NCI-H1694 treated with DMSO at 0.1 percent for 48 hours (cell line): ENCODE results near the gene SIT1.

Experiments
- DNase-seq: peaks from one replicate; lab custom pipeline; 2025; lab: John Stamatoyannopoulos, UW

SIT1 gene

GRCh38 chr9:35682520-35683315 lies 32.0 kb upstream of the SIT1 start:
- DNase-seq: no peak

GRCh38 chr9:35682051-35682450 lies 31.3 kb upstream of the SIT1 start:
- DNase-seq: no peak

DNA sequence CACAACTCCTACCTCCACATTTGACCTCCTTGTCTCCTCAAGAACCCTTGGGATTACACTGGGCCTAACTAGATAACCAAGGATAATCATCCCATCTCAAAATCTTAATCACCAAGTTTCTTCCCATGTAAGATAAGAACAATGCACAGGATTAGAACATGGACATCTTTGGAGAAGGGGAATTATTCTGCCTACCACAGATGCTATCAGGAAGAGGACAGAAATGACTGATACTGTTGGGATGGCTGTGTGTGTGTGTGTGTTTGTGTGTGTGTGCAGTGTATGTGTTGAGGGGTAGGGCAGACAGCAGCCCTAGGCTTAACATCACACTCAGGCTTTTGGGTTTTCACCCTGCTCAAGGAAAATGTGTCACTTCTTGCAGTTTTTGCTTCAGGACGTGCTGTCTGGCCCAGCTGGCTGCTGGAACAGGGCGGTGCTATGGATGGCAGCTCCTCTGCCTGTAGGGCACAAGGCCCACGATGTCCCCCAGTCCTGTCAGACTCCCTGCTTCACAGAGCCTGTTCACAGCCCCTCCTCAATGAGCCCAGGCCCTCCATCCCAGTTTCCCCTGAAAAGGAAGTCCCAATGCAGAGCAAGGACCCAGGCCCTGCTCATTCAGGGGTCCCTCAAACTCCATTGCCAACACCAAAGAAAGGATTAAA lies 30.7 kb upstream of the SIT1 start:
- DNase-seq: no peak

- no peak for DNase-seq
Observed at GRCh38 chr9:35680331-35681105, 29.8 kb upstream of the SIT1 start.

- DNase-seq: no peak
Observed at GRCh38 chr9:35679766-35680330, 29.1 kb upstream of the SIT1 start.

DNA sequence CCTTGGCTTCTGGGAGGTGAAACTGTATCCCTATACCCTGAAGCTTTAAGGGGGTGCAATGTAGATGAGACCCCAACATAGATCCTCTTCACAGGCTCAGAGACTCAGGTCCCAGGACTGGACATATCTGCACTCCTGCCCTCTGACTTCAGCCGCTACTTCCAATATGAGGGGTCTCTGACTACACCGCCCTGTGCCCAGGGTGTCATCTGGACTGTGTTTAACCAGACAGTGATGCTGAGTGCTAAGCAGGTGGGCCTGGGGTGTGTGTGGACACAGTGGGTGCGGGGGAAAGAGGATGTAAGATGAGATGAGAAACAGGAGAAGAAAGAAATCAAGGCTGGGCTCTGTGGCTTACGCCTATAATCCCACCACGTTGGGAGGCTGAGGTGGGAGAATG lies 28.4 kb upstream of the SIT1 start:
- DNase-seq: no peak

DNA sequence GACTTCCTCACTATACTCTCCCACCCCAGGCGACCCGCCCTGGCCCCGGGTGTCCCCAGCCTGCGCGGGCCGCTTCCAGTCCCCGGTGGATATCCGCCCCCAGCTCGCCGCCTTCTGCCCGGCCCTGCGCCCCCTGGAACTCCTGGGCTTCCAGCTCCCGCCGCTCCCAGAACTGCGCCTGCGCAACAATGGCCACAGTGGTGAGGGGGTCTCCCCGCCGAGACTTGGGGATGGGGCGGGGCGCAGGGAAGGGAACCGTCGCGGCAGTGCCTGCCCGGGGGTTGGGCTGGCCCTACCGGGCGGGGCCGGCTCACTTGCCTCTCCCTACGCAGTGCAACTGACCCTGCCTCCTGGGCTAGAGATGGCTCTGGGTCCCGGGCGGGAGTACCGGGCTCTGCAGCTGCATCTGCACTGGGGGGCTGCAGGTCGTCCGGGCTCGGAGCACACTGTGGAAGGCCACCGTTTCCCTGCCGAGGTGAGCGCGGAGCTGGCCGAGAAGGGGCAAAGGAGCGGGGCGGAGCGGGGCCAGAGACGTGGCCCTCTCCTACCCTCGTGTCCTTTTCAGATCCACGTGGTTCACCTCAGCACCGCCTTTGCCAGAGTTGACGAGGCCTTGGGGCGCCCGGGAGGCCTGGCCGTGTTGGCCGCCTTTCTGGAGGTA lies 25.1 kb upstream of the SIT1 start:
- DNase-seq: no peak

- DNase-seq: no peak
Observed at GRCh38 chr9:35675204-35675603, 24.5 kb upstream of the SIT1 start.

DNA sequence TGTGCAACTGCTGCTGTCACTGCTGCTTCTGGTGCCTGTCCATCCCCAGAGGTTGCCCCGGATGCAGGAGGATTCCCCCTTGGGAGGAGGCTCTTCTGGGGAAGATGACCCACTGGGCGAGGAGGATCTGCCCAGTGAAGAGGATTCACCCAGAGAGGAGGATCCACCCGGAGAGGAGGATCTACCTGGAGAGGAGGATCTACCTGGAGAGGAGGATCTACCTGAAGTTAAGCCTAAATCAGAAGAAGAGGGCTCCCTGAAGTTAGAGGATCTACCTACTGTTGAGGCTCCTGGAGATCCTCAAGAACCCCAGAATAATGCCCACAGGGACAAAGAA lies 23.3 kb upstream of the SIT1 start:
- no peak for DNase-seq

DNA sequence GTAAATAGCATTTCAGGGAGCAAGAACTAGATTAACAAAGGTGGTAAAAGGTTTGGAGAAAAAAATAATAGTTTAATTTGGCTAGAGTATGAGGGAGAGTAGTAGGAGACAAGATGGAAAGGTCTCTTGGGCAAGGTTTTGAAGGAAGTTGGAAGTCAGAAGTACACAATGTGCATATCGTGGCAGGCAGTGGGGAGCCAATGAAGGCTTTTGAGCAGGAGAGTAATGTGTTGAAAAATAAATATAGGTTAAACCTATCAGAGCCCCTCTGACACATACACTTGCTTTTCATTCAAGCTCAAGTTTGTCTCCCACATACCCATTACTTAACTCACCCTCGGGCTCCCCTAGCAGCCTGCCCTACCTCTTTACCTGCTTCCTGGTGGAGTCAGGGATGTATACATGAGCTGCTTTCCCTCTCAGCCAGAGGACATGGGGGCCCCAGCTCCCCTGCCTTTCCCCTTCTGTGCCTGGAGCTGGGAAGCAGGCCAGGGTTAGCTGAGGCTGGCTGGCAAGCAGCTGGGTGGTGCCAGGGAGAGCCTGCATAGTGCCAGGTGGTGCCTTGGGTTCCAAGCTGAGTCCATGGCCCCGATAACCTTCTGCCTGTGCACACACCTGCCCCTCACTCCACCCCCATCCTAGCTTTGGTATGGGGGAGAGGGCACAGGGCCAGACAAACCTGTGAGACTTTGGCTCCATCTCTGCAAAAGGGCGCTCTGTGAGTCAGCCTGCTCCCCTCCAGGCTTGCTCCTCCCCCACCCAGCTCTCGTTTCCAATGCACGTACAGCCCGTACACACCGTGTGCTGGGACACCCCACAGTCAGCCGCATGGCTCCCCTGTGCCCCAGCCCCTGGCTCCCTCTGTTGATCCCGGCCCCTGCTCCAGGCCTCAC lies 22.6 kb upstream of the SIT1 start, which contains the start of gene CA9:
TSS of gene CA9 (plus strand) at position 797 of the 893 bp plus-strand sequence. CDS start at position 829, 32 bp downstream.
- peak; percentile 67 for DNase-seq

DNA sequence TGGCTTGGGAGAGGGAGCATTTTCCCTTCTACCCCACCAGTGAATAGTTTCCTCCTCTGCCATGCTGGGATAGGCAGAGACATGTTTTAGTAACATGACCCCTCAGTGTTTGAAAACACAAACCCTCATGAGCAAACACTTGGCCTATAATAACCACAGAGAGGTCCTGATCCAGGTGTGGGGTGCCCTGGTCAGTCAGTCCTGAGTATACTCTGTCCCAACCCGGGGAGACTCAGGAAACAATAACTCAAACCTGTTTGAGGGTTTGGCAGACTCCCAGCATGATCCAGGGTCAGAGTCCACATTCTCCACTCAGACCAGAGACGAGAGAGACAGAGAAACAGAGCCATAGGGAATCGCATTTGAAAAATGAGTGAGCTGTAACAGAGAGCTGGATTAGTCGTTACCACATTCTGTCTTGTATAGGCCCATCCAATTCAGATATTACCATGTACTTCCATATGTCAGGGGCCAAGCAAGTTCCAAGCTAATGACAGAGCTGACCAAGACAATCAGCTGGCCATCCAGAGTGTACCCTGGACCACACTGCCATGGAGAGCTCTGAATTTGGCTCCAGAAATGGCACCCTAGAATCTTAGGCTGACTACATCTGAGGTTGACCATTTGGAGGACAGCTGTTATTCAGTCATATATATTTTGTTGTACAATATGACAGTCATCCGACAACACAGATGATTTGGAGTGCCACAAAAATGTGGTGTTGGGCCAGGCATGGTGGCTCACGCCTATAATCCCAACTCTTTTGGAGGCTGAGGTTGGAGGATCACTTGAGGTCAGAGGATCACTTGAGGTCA lies 18.8 kb upstream of the SIT1 start:
- no peak for DNase-seq

GRCh38 chr9:35667939-35668338 lies 17.2 kb upstream of the SIT1 start:
- no peak for DNase-seq

DNA sequence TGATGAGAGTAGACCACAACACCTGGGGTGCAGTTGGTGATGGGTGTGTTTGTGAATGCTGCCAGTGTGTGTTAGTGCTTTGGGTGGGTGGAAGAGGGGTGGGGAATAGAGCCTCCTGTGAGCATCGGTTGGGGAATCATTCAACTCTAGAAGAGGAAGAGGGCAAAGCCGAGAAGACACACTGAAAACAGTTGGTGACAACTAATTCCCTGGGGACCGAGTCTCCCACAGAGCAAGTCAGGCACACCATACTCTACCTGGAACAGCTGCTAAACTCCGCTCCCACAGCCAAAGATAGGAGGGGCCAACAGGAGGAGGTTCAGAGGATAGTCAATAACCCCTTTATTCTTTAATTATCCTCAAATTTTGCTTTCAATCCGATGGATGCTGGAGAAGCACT lies 15.8 kb upstream of the SIT1 start:
- no peak for DNase-seq

DNA sequence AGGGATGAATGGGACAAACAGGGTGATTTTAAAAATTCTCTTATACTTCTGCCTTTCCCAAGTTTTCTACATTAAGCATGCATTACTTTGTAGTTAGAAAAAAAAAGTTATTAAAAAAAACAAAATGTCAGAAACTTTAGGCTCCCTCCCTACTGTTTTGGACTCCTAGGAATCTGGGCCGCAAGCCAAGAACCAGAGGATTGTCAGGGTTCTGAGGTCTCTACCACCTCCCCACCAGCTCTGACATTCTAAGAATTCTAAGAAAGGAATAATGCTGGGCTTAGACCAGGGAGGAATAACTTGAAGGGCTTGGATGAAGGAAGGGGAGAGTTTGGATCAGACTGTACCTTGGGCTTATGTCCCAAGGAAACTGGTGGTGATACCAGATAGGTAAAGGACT lies 15.3 kb upstream of the SIT1 start:
- DNase-seq: no peak

GRCh38 chr9:35665471-35665818 lies 14.7 kb upstream of the SIT1 start:
- peak; percentile 53 for DNase-seq

DNA sequence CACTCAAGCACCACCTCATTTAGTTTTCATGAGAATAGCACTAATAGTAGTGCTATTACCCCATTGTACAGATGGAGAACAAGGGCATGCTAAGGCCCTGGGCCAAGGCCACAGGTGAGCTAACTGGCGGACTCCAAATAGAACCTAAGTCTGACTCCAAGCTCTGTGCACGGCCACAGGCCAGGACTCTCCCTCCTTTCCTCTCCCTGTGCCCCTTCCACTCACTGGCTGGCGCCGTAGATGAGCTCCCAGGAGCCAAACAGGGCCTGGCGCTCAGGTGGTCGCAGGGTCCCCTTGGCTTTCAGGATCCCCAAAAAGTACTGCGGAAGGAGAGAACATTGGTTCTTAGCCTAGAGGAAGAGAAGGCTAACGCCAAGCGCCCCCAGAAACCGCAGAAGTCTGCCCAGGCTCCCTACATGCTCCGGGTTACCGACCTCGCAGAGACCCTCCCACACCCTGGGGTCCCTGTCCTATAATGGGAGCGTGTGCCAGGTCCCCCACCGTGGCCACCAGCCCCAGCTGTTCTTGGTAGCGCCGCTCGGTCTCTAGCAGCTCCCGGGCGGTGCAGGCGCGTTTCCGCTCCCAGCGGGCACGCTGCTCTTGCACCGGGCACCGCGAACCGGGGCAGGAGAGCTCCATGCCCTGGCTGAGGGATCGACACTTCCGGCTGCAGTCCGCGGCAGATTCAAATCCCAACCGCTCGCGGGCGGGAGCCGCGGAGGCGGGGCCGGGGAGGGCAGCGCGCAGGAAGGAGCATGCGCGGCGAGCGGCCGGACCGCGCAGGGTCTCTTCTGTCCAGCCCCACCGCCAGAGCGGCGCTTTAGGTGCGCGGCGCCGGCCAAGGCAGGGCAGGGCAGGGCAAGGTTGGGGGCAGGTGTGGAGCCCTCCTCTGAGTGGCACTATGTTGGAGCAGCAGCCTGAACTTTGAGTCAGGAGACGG lies 14.1 kb upstream of the SIT1 start, which contains the start of gene ARHGEF39:
TSS of gene ARHGEF39 (minus strand) at position 665 of the 940 bp plus-strand sequence. CDS start at position 639, 26 bp downstream.
- peak; percentile 53 for DNase-seq

DNA sequence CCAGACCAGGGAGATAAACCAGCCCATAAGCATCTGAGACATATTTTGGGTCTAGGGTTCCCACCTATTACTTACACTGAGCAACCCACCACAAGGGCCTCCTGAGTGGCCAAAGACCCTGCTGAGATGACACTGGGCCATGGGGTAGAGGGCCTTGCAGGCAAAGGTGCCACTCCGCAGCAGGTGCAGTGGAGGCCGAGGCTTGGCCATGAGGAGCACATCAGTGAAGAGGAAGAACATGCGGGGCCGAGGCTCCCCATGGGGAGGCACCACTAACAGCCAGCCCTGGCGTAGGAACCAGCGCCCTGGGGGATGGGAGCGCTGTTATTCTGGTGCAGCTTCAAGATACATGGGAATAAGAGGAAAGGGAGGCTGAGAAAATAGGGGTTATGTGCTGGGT lies 11.7 kb upstream of the SIT1 start:
- DNase-seq: no peak

DNA sequence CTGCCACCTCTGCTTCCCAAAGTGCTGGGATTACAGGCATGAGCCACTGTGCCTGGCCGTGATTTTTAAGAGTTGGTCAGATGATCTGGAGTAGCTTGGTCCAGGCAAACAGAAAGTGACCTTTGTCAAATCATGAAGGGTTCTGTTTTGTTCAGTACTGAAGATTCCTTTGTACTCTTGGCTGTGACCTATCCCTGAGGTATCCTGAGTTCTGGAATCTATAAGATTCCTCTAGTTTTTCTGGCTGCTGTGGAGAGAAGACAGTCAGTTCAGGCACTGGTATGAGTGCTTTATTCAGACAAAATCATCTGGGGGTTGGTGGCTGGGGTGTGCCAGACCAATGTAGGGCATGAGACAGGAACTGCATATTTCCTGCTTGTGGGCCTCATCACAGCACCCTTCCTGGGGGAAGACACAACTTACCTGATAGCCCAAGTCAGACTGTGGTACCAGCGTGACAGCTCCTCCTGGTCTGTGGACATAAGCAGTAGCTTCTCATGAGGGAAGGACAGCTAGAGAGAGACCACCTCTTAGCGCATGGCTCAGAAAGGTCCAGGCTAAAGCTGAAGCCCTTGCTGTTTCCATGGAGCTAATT lies 11.1 kb upstream of the SIT1 start:
- DNase-seq: no peak
